ENCODE results near the gene CNGB1.

- TF ChIP-seq, protein P1, sequence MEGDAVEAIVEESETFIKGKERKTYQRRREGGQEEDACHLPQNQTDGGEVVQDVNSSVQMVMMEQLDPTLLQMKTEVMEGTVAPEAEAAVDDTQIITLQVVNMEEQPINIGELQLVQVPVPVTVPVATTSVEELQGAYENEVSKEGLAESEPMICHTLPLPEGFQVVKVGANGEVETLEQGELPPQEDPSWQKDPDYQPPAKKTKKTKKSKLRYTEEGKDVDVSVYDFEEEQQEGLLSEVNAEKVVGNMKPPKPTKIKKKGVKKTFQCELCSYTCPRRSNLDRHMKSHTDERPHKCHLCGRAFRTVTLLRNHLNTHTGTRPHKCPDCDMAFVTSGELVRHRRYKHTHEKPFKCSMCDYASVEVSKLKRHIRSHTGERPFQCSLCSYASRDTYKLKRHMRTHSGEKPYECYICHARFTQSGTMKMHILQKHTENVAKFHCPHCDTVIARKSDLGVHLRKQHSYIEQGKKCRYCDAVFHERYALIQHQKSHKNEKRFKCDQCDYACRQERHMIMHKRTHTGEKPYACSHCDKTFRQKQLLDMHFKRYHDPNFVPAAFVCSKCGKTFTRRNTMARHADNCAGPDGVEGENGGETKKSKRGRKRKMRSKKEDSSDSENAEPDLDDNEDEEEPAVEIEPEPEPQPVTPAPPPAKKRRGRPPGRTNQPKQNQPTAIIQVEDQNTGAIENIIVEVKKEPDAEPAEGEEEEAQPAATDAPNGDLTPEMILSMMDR (IDR thresholded peaks at IDR 0.05) = no peak
- no peak for TF ChIP-seq POLR2A (IDR thresholded peaks at IDR 0.05)
- TF ChIP-seq EP300 (IDR thresholded peaks at IDR 0.05; ENCODE audit: low read depth) = no peak
These were observed at the start of gene CNGB1 for GRCh38 chr16:57970970-57971369.
